Ovary (tissue), 3 donors: ENCODE results near the gene BEAN1.

ENCODE experiments used
- EP300 ChIP-seq: sonication (generic); formaldehyde crosslinking; IDR thresholded peaks from one replicate; pipeline ENCODE4 v1.6.1; 2017; ENCODE audit warnings: antibody characterized with exemption
- POLR2A ChIP-seq: fragments of 450-650 bp; IDR thresholded peaks from one replicate; pipeline ENCODE4 v1.6.1; 2017; ENCODE audit warnings: antibody characterized with exemption, mild to moderate bottlenecking, moderate library complexity
- TF ChIP-seq, protein P1 (sequence below), 3 donors: fragments of 450-650 bp in 2 of 3; fragments of 200-600 bp in 1 of 3; IDR thresholded peaks; one replicate each; pipeline versions ENCODE4 v1.5.1 to v1.8.0; 2016 to 2022; ENCODE audit warnings: antibody characterized with exemption in 3 of 3, mild to moderate bottlenecking in 1 of 3
- donor health status: DM: no; HTN: no; CAD: no.

DNA sequence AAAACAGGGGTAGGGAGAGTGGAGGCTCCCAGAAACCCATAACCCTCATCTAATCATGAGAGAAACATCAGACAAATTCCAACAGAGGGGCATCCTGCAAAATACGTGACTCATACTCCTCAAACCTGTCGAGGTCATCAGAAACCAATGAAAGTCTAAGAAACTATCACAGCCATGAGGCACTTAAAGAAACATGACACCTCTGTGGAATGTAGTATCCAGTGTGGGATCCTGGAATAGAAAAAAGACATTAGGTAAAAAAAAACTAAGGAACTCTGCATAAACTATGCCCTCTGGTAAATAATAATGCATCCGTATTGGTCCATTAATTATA is 44.2 kb upstream of the BEAN1 start:
- TF ChIP-seq, protein P1, sequence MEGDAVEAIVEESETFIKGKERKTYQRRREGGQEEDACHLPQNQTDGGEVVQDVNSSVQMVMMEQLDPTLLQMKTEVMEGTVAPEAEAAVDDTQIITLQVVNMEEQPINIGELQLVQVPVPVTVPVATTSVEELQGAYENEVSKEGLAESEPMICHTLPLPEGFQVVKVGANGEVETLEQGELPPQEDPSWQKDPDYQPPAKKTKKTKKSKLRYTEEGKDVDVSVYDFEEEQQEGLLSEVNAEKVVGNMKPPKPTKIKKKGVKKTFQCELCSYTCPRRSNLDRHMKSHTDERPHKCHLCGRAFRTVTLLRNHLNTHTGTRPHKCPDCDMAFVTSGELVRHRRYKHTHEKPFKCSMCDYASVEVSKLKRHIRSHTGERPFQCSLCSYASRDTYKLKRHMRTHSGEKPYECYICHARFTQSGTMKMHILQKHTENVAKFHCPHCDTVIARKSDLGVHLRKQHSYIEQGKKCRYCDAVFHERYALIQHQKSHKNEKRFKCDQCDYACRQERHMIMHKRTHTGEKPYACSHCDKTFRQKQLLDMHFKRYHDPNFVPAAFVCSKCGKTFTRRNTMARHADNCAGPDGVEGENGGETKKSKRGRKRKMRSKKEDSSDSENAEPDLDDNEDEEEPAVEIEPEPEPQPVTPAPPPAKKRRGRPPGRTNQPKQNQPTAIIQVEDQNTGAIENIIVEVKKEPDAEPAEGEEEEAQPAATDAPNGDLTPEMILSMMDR (IDR thresholded peaks at IDR 0.05) = no peak
- TF ChIP-seq EP300 (no peak), POLR2A (no peak)
